T-helper 1 cell treated with Interleukin-12 subunit alpha and Interleukin-12 subunit beta and Interleukin-4 antibody, amounts not matched to agents 30 ng/mL and 1 ng/mL, for 36 hours (primary cell): Measurements from ENCODE around the gene NES. TPM values are rescaled to one million over a fixed set of nuclear protein-coding genes. Genes with fewer than 3 reads are reported as not detected.

Experiments used
- intact Hi-C: fragments of 100-400 bp; cut with micrococcal nuclease; formaldehyde crosslinking; loops from one replicate; pipeline ENCODE4 v1.15.1; 2024
- total RNA-seq: library from RNA; stranded (reverse); gene quantifications from 2 replicates; pipeline ENCODE4 v1.2.3, GENCODE V29; 2022

The NES gene
- total RNA-seq, 1 donor from 2014 or later, result 0.07 TPM

DNA sequence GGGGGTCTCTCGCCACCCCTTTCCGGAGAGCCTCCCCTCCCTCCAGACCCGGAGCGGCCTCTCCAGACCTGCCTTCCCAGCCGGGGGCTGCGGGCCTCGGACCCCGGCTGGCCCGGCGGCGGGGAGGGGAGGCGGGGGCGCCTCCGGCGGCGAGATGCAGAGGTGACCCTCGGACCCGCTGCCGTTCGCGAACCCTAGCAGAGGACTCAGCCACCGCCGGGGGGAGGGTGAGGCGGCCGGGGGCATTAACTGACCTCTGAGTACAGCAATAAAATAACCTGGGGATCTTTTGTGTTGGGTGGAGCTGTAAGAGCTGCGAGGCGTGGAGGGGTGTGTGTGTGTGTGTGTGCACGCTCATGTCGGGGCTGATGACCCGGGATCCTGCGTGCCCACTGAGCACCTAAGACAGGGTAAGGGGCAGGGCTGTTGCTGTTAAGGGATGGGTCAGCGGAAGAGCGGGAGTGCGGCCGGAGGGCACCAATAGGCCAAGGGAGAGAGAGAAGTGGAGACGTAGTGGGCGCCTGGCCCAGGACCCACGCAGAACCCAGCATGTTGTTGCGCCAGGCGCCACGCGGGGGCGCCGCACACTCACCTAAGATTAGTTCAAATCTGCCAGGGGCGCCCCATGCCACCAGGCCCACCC, 51.6 kb downstream of the NES start:
- intact Hi-C loops, result loop anchor here (1.0 to 5.0 kb wide), 5 partner anchors 17 to 267 kb away; partner anchors contain the start of genes BCAN and PEAR1

DNA sequence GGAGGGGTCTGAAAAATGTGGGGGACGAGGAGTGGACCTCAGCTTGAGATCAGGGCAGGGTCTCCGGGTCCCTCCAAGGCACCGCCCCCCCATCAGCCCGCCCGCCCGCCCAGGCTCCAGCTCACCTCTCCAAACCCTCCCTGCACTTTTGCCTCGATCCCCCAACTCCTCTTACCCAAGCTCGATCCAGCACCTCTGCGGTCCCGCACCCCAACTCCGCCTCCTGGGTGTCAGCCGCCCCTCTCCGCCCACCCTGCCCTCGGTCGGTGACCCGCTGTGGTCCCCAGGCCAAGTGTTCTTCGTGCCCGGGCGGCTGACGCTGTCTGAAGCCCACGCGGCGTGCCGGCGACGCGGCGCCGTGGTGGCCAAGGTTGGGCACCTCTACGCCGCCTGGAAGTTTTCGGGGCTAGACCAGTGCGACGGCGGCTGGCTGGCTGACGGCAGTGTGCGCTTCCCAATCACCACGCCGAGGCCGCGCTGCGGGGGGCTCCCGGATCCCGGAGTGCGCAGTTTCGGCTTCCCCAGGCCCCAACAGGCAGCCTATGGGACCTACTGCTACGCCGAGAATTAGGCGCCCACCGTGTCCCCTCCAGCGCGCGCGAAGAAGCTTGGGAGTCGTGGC, 52.3 kb downstream of the NES start:
- intact Hi-C loops, result loop anchor here (1.0 to 5.0 kb wide), 2 partner anchors 143 to 267 kb away; partner anchors contain the start of gene PEAR1

DNA sequence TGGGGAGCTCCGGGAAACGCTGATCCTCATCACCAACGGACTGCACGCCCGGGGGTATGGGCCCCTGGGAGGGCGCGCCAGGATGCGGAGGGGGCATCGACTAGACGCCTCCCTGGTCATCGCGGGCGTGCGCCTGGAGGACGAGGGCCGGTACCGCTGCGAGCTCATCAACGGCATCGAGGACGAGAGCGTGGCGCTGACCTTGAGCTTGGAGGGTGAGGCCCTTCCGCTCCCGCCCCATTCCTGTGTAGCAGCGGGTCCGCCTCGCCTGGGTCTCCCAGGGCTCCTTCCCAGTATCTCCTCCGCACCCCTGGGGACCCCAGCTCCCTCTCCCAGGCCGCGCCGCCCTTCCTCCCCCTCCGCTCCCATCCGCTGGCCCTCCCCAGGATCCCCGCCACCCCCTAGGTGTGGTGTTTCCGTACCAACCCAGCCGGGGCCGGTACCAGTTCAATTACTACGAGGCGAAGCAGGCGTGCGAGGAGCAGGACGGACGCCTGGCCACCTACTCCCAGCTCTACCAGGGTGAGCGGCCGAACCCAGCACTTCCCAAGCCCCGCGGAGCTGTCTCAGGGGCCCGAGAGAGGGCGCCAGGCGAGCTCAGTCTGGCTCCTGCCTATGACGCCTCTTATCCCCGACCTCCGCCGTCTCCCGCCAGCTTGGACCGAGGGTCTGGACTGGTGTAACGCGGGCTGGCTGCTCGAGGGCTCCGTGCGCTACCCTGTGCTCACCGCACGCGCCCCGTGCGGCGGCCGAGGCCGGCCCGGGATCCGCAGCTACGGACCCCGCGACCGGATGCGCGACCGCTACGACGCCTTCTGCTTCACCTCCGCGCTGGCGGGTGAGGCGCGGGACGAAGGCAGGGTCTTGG, 53.0 kb downstream of the NES start:
- intact Hi-C loops, result loop anchor here (1.0 kb wide), 1 partner anchor 144 kb away; no protein-coding TSS in a partner anchor

DNA sequence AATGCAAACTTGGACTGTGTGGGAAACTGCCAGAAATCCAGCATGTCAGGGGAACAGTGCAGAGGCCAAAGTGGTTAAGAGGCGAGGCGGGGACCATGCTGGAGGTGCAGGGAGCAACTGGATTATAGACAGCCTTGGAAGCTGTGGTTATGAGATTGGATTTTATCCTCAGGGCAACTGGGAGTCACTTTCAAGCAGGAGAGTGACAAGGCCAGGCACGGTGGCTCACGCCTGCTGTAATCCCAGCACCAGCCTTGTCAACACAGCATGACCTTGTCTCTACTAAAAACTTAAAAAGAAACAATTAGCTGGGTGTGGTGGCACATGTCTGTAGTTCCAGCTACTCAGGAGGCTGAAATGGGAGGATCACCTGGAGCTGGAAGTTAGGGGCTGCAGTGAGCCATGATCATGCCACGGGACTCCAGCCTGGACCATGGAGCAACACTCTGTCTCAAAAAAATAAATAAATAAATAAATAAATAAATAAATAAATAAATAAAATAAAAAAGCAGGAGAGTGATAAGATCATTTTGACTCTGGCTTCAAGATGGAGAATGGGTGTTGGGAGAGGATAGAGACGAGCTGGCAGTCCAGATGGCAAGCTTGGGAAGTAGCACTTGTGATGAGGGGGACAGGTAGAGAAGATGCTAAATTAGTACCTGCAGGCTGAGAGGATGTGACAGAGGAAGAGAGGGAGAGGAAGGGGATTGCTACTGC, 54.5 kb downstream of the NES start:
- intact Hi-C loops, result no loop called here

DNA sequence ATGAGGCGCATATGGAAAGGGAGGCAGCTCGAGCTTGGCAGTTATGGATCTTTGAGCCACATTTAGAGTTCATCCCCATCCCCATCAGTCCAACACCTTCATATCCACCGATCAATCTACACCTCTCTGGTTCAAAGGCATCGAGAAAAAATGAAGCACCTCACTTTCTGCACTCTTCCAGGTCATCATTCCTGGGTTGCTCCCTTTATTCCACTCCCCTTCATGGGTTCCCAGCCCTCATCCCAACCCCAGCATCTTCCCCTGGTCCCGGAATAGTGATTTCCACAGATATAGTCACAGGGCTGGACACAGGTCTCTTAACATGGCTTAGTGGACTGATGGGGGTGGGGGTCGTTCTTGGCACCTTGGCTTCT, 57.6 kb downstream of the NES start:
- intact Hi-C loops, result no loop called here

DNA sequence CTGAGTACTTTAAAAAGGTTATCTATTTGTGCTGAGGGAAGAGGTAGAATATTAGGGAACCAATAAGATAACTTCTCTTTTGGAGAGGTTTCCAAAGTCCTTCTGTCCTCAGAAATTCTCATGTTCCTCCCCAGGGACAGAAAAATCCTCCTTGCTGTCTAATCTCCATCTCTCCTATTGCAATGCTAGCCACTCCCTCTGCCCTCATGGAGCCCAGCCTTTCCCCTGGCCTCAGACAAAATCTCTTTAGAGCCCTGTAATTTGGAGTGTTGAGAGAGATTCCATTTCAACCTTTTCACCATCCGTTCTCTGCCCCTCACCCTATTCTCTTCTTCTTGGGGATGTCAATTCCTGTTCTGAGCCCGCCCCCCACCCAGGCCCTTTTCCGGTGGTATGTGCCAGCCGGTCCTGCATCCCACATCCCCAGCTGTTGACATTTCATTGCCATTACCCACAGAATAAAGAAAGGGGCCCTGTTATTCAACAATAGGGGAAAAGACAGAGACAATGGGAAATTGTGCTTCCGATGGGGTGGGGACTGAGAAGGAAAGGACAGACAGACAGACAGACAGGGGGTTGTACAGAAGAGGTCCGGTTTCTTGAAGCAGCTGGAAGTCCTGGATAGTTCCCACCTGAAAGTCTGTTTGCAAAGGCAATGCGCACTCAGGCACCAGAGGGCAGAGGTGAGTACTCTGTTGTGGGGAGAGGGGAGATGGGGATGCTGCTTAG, 58.2 kb downstream of the NES start, which contains the start of gene HAPLN2:
HAPLN2 (plus strand) TSS at position 563 of the 729 bp plus-strand sequence. CDS start 4,076 bp downstream, outside the sequence.
- intact Hi-C loops, result no loop called here

Other genes starting within 250 kb of the NES start
- gene MEF2D, start 176.6 kb downstream of the NES start, total RNA-seq, result 52.6 and 53.7 TPM in 2 replicates
- 9.6 and 11.6 TPM in 2 replicates for gene IQGAP3, start 104.8 kb downstream of the NES start, total RNA-seq
- gene TTC24, start 97.7 kb downstream of the NES start, total RNA-seq, result 2.8 and 3.1 TPM in 2 replicates
- 58.2 and 61.7 TPM in 2 replicates for gene NAXE, start 85.6 kb downstream of the NES start, total RNA-seq
- gene GPATCH4, start 75.9 kb downstream of the NES start, total RNA-seq, result 45.4 and 46.6 TPM in 2 replicates
- not detected in 2 replicates for gene HAPLN2, start 58.0 kb downstream of the NES start, total RNA-seq
- gene BCAN, start 35.3 kb downstream of the NES start, total RNA-seq, result not detected in 2 replicates
- 1.7 and 1.8 TPM in 2 replicates for gene CRABP2, start 28.2 kb upstream of the NES start, total RNA-seq
- gene METTL25B, start 51.1 kb upstream of the NES start, total RNA-seq, result 30.6 and 35.8 TPM in 2 replicates
- 55.7 and 59.7 TPM in 2 replicates for gene ISG20L2, start 51.4 kb upstream of the NES start, total RNA-seq
- gene MRPL24, start 63.7 kb upstream of the NES start, total RNA-seq, result 61.0 and 67.4 TPM in 2 replicates
- gene HDGF, start 74.3 kb upstream of the NES start, total RNA-seq, result 248 and 260 TPM in 2 replicates
- 90.1 and 91.3 TPM in 2 replicates for gene PRCC, start 90.1 kb upstream of the NES start, total RNA-seq
- 234 and 243 TPM in 2 replicates for gene SH2D2A, start 139.4 kb upstream of the NES start, total RNA-seq
- 0.63 and 0.81 TPM in 2 replicates for gene INSRR, start 181.7 kb upstream of the NES start, total RNA-seq
- 13.5 and 13.8 TPM in 2 replicates for gene NTRK1, start 183.5 kb upstream of the NES start, total RNA-seq
- 0.12 and 0.29 TPM in 2 replicates for gene PEAR1, start 216.3 kb upstream of the NES start, total RNA-seq
- gene LRRC71, start 243.2 kb upstream of the NES start, total RNA-seq, result not detected in 2 replicates